GM18907 (cell line): Measurements from ENCODE around the gene KLHL21.
A peak's percentile ranks its signal among the peaks of the same experiment; 100 is the strongest.

Experiments used
- ATAC-seq: cut with Tn5 transposase; IDR thresholded peaks from one replicate; pipeline ENCODE4 v1.9.1; 2021; ENCODE audit warnings: mild to moderate bottlenecking, moderate library complexity; ENCODE audit not compliant: unreplicated experiment

KLHL21 gene

DNA sequence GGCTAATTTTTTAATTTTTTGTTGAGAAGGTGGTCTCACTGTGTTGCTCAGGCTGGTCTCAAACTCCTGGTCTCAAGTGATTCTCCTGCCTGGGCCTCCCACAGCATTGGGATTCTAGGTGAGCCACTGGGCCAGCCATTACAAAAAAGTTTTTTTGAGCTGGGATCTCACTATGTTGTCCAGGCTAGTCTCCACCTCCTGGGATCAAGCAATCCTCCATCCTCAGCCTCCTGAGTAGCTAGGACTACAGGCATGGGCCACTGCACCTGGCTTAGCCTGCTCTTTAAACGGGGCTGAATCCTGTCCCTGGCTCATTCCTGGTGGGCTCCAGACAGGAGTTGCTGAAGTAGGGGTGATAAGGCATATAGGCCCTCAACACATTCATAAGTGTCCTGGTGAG lies 45.1 kb downstream of the KLHL21 start:
- no peak for ATAC-seq

DNA sequence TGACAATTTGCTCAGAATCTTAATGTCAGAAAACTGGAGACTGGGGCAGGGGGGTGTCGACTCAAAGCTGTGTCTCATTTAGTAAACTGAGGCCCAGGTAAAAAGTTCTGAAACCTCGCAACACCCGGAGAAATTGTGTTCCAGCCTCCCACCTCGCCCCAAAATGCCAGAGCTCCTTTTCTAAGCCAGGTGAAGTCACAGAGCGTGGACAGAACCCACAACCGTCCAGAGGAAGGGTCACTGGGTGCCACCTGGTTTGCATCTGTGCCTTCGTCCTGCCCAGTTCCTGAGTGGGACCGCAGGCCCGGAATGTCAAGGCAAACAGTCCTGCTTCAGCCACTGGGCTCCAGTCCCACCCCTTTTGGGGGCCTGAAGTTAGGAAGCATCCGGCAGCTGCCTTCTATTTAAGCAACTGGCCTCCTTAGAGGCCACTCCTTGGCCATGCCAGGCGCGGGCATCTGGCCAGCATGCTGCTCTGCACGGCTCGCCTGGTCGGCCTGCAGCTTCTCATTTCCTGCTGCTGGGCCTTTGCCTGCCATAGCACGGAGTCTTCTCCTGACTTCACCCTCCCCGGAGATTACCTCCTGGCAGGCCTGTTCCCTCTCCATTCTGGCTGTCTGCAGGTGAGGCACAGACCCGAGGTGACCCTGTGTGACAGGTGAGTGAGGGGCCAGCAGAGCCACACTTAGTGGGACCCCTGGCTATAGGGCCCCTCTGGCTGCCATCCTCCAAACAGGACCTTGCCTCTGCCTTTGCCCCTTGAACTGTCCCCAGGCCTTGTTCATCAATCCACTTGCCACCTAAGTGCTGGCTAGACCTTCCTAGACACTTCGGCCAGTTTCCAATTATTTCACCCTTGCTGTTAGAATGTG lies 47.5 kb downstream of the KLHL21 start, which contains the start of gene TAS1R1:
TSS of gene TAS1R1 (plus strand) at position 401 of the 872 bp plus-strand sequence. CDS start at position 468, 67 bp downstream.
- no peak for ATAC-seq

DNA sequence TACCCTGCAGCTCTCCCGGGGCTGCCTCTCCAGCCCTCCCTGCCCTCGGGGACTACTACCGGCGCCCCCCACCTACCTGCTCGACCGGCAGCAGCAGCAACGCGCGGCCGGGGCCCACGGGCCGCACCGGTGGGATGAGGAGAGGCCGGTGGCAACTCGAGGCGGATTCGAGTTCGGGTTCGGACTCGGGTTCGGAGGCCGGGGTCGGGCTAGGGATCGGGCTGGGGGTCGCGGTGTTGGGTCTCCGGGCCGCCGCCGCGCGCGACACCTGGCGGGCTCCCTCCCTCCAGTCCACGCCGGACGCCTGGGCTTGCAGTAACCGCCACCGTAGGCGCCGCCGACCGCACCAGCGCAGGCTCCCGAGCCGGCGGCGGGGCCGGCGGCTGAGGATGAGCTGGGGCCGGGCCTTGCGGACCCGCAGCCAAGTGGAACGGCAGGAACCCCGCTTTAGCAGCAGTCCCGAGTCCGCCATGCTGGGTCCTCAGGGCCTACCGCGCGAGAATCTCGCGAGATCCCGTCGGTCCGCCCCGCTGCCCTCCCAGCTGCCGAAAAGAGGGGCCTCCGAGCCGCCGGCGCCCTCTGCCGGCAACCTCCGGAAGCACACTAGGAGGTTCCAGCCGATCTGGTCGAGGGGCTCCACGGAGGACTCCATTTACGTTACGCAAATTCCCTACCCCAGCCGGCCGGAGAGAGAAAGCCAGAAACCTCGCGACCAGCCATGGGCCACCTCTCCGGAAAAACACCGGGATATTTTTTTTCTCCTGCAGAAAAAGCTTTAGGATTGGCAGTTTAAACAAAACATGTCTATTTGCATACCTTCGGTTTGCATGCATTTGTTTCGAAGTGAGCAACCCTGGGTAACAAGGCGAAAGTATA lies 48.4 kb downstream of the KLHL21 start, which contains the start of gene NOL9:
TSS of gene NOL9 (minus strand) at position 483 of the 876 bp plus-strand sequence. CDS start at position 472, 11 bp downstream.
- peak; percentile 89 for ATAC-seq

DNA sequence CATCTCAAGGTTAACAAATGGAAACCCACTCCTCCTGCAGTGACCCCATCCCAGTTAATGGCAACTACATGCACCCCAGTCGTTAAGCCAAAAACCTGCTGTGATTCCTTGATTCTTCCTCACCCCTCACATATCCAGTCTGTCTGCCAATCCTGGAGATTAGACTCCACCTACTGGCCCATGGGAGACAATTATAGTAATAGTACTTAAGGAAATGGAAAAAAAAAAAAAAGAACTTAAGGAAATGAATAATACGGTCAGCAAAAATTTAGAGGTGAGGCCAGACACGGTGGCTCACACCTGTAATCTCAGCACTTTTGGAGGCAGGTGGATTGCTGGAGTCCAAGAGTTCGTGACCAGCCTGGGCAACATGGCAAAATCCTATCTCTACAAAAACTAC lies 55.4 kb downstream of the KLHL21 start:
- ATAC-seq = no peak

DNA sequence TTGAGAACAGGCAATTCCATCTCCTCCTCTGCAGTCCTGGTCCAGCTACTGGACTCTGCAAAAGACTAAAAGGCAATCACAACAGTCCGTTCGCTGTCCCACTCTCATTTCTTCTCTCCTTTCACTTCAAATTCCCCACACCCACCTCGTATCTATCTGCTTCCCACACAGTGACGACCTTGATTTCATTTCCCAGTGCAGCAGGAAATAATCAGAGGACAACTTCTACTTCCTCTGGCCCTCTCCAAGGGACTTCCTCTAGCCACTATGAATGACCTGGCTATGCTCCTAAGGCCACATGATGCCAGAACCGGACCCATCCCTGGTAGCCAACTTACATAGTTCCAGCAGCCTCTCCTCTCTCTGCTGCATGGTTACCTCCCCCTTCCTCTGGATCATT lies 56.3 kb downstream of the KLHL21 start:
- ATAC-seq = no peak

DNA sequence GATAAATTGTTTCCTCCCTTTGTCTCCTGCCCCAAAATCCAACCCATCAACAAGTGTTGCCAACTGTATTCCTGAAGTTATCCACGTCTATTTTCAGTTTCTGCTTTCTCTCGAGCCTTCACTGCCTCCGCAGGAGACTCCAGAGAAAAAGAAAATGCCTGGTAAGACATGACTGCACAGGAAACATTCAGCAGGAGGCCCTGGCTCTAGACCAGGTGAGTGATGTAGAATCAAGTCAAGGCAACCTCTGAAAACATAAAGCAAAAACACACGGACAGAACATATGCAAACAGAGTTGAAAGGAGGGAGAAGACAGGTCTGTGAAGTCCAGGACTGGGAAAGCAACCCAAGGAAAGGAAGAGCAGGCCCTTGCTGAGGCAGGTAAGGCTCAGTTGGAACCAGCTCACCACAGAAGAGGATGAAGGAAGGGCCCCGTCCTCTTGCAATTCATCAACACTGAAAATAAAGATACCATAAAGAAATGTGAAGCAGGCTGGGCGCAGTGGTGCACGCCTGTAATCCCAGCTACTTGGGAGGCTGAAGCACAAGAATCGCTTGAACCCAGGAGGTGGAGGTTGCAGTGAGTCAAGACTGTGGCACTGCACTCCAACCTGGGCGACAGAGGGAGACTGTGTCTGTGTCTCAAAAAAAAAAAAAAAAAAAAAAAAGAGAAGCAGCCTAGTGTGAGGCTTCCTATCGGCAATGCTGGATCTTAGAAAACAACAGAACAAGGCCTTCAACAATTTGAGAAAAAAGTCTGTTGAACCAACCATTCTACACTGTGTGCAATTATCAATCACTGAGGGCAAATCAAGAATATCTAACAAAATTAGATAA lies 57.2 kb downstream of the KLHL21 start:
- no peak for ATAC-seq

DNA sequence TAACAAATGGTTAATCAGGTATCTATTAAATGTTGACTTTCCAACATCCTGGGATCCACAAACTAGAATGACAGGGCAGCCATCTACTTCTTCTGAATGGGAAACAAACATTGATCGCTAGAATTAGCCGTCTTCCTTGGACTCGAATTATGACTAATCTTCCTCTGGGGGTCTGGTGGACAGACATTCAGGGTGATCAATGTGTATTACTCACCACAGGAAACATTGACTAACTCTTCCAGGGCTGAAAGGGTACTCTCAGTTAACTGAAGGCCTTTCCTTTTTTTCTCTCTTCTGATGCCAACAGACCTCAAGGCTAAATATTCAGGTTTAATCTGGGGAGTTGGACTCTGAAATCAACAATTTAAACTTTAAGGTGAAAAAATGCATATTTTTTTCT lies 57.8 kb downstream of the KLHL21 start:
- ATAC-seq = no peak
